Fibroblast of skin of left biceps (primary cell): ENCODE measurements around the gene KCNIP3.

Source experiments
- DNase-seq, 2 experiments: peaks; one replicate each; pipeline ENCODE4 v3.0.0-alpha.2; 2013; ENCODE audit warnings: low read depth in 2 of 2

The KCNIP3 gene

DNA sequence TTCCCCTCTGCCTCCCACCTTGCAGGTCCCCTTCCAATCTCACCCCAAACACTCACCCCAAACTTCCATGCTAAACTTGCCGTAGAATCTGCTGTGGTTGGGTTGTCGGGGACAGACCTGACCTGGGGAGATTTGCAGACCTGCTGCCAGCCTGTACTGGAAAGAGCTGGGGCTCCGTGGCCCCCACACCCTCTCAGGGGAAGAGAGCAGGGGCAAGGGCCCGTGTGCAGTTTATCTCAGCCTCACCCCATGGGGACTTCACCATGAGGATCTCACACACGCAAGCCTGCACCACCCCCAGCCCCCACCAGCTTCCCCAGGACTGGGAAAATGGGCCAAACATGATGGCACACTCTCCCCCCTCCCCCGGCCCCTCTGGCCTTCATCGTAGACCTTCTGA, 30.7 kb downstream of the KCNIP3 start:
- no peak for DNase-seq

DNA sequence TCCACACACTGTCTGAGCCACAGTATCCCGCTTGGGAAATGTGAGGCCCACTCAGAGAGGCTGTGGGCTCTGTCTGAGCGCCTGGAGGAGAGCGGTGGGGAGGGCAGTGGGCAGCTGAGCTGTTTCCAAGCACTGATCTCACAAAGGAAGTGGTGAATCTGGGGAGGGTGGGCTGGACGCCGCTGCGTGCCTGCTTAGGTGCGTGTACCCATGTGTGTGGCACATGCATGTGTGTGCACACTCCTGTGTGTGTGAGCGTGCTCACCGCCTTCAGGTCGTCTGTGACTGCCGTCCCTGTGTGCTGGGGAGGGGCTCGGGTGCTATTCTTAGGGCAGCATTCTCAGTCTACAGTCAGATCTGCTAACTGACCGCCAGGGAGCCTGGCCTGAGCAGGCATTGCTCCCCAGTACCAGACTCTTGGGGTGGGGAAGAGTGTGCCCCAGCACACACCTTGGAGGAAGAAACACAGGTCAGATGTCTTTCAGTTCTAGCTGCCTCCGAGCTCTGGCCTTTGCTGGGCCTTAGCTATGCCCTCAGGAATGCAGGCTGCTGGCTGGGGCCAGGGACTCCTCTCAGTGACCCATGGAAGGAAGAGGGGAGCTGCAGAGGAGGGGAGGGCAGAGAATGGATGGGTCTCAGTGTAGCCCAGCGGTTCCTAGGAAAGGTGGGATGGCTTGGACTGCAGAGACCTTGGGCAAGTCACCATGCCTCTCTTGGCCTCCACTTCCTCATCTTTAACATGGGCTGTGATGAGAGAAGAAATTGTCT, 31.4 kb downstream of the KCNIP3 start:
- DNase-seq = peak in 1 of 2 experiments; percentile 2

DNA sequence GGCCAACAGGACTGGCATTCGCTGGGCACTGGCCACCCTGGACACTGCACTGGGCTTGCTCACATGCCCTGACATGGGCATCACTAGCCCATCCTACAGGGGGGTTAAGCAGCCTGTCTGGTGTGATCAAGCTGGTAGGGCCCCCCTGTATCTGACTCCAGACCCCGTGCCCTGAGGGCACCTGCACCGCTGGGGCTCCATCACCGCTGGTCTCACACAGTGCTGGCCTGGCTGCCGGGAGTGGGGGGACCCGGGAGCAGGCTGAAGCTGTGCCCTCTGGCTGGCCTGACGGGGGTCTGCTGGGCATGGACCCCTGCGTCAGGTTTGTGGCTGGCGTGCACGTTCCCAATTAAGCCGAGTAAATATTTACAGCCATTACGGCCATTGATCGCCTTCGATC, 32.3 kb downstream of the KCNIP3 start:
- no peak for DNase-seq

DNA sequence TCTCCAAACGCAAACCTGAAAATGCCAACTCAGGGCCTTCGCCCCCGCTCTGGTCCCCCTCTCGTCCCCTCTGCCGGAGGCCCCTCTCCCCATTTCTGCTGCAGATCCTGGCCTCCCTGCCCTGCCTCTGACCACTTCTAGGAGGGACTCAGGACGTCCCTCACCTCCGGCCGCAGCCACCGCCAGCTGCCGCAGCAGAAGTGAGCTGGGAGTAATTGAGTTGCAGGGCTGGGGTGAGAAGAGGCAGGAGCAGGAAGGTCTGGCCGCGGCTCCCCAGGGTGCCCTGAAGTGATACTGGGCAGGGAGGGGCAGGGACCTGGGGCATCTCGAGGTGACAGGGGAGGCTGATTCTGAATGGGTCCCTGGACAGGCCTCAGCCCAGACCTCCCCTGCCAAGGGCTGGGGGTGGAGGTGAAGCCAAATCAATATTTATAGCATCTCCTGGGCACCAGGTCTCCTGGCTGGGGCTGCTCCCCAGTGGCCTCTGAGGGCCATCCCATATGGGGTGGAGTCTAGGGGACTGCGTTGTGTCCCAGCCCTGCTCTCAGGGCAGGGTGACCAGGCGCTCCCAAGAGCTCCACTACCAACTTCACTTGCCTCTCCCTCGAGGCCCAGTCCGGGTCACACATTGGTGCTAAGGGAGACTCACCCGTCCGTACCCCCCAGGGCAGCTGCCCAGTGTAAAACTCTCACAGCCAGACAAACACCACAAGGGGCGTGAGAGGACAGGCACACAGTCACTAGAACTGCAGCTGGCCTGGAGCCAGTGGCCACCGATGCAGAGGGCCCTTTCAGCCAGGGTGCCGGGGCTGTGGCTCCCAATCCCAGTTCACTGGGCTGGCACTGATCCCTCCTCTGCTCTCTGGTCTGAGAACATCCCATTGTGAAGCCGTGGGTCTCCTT, 33.0 kb downstream of the KCNIP3 start:
- no peak for DNase-seq

DNA sequence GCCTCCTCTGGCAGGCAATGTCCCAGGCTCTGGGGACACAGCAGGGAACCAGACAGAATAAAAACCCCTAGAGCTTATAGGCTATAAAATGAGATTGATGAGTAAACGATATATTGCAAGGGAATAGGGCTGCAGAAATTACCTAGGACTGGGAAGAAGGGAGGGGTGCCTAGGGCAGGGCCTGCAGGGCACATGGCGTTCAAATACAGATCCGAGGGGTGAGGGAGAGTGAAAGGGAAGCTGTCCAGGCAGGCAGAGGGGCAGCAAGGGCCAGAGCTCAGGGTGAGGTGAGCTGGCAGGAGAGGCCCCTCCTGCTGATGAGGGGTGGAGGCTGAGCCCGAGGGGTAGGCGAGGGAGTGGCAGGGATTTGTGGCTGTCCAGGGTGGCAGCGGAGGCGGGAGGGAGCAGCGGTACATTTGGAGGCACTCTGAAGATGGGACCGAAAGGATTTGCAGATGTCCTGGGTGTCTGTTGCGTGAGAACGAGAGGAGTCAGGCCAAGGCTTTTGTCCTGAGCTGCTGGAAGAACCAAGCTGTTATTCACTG, 33.7 kb downstream of the KCNIP3 start:
- DNase-seq = no peak

DNA sequence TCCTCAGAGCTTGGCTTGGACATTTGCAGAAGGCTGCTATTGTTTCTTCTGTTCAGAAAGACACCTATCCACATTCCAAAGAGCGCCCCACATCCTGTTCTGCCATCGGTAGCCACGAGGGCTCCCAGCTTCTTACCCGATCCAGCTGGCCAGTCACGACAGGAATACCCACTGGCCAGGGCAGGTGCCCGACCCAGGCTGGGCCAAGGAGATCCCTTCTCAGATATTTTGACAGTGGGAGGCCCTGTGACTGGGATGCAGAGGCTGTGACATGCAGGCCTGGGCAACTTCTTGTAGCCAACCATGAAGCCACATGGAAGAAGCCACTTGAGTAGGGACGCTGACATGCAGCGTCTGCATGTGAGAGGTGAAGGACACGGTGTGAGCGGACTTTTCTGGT, 34.5 kb downstream of the KCNIP3 start:
- DNase-seq = no peak

DNA sequence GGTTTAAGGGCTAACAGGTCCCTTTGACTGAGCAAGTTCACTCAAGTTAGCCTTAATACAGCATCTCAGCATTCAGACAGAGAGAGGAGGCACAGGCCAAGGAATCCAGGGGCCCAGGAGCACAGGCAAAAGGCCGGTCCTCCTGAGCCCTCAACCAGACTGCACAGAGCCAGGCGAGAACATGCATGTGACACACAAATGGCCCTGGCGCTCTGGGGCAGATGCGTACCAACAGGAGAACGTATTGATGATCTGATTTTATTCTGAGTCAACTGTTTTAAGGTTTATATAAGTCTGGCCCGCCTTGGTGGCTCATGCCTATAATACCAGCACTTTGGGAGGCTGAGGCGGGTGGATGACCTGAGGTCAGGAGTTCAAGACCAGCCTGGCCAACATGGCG, 34.9 kb downstream of the KCNIP3 start:
- no peak for DNase-seq

DNA sequence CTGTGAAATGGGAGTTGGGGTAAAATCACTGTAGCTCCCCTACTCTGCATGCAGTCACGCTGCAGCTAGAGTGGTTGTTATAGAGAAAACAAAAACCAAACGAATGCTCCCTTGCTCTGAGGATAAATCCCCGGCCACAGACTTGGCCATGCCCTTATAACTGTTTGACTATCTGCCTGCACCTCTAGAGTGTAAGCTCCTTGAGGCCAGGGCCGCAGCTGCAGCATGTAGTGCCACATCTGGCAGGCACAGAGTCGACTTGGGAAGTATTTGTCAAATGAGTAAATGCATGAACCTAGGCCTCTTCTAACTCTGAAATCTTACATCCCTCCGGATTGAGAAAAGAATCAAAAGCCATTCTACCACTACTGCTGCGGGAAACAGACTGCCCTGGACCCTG, 35.9 kb downstream of the KCNIP3 start:
- no peak for DNase-seq

DNA sequence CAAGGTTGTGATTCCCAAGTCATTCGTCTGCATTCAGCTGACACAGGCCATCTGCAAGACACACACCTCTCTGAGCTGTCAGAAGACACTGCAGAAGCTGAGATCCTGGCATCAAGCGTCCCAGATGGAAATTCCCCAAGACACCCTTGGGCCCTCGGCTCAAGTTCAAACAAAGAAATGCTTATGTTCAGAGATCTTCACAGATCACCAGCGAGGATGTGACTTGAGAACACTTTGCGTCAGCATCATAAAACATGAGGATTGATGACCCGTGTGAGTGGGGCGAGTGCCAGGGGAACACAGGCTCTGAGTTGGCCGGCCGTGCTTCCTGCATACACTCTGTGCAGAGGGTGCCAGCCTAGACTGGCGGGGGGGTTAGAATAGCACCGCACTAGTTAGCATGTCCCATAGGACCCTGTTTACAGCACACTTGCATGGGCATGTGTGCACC, 36.8 kb downstream of the KCNIP3 start:
- peak; percentile 72 to 77 for DNase-seq

DNA sequence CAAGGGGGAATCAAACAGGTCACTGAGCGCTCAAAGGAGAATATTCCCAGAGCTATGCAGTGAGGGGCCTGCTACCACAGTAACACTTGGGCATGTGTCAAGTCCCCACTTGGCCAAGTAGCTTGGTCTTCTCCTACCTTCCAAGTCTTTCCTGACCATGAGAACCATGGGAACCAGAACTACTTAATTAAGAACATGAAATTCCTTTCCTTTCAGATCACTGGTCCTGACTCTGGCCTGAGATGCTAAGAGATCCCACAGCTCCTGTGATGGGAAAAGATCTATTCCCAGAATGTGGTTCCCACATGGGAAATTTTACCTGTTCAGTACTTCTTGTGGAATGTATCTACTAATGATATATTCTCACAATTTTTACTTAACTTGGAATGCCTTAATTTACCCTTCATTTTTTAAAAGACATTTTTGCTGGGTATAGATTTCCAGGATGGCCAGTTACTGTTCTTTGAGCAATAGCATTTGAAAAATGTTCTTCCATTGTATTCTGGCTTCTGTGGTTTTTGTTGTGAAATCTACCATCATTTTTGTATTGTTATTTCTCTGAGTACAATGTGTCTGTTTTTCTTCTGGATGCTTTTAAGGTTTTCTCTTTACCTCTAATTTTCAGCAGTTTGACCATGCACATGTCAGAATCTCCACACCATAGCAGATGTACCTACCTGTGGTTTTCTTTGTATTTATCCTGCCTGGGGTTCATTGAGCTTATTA, 37.9 kb downstream of the KCNIP3 start:
- no peak for DNase-seq

DNA sequence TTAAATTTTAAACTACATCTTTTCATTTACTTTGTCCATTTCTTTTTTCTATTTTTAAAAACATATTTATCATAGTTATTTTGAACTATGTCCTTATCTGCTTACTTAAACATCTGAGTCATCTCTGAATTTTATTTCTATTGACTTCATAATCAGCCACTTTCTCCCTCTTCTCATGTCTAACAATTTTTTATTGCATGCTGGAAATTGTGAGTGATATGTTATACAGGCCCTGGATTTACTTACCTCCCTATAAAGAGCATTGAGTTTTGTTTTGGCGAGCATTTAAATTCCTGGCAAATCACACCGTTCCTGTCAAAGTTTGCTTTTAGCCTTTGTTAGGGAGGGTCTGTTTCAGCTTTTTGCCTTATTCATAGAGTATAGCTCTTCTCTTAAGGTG, 39.3 kb downstream of the KCNIP3 start:
- no peak for DNase-seq

DNA sequence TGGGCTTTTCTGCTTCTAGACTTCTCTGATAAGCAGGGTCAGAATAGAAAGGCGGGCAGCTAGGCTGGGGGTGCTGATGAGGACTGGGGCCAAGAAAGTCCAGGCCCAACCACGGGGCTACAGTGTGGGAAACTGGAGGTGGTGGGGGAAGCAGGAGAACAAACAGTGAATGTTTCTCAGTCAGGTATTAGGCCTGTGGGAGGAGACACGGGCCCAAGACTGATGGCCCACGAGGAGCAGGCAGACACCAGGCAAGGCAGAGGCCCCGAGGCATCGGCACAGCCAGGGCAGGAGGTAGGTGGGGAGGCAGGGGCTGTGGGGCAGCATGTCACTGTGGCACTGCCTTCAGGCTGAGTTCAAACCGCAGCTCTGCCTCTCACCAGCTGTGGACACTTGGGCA, 40.7 kb downstream of the KCNIP3 start:
- DNase-seq = no peak

DNA sequence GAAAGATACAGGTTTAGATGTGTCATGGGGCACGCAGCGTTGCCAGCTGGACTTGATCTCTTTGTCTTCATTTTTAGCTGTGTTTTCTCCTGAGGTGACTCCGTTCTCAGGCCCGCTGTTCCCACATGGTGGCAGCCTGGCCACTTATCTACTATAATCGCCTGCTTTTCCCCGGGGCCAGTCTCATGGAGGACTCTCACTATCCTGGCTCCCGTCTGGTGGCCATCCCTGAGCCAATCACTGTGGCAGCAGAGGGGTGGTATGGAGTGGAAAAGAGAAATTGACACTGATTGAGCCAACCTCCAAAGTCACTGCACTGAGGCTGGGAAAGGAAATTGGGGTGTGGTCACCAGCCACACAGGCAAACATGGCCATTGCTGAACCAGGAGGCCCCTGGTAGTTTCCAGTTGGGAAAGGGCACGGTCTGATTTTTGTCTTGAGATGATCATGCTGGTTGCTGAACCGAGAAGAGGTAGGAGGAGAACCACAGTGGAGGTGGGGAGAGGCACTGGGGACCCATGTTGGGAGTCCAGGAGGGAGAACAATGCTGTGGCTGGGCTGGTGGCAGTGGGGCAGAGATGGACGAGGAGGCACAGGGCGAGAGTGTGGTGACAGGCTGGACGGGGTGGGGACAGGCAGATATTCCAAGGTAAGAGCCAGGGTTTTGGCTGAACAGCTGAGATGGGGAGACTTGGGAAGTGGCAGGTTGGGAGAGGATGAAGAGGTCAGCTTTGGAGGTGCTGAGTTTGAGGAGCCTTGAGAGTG, 45.6 kb downstream of the KCNIP3 start:
- no peak for DNase-seq

DNA sequence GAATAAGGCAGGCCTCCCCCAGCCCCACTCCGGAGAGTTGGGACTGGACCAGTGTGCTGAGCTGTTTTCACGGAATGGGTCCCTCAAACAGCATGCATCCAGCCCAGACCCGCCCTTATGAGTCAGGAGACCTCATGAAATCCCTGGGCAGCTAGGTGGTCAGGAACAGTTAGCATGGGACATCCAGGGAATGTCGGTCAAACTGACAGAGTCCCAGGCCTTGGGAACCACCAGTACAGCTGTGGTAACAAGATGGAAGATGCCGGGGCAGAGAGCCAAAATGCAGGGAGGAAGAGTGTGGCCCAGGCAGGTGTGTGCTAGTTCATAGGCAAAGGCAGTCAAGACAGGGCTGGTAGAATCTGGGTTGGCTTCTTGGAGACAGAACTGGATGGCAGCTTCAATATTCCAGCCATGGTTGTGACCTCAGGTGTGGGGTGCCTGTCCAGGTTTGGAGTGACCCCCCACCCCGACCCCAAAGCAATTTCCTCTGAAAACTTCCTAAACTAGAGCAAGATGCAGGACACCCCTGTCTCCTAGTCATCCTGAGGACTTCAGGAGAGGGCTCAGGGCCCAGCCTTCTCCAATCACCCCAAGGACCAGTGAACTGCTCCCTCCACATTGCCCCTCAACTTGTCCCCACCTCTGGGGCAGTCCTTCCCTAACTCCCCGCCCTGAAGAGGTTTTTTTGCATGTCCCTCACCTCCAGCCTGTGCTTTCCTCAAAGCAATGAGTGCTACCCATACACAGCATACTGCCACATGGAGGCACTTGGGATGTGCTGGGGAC, 46.5 kb downstream of the KCNIP3 start:
- DNase-seq = no peak

DNA sequence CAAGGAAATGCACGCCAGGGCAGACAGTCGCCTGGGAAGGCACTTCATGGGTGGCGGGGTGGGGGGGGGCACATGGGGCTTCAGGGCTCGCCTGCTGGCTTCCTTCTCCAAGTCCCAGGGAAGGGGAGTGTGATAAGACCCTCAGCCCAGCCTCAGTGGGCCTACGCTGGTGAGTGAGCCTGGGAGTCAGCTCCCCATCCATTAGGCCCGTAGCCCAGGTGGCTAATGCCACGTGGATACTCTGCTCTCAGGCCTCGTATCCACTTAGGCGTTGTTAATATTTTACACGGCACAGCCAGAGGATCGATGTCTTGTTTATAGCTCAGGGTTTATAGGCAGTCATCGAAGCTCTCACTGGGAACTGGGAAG, 47.1 kb downstream of the KCNIP3 start:
- DNase-seq = no peak

DNA sequence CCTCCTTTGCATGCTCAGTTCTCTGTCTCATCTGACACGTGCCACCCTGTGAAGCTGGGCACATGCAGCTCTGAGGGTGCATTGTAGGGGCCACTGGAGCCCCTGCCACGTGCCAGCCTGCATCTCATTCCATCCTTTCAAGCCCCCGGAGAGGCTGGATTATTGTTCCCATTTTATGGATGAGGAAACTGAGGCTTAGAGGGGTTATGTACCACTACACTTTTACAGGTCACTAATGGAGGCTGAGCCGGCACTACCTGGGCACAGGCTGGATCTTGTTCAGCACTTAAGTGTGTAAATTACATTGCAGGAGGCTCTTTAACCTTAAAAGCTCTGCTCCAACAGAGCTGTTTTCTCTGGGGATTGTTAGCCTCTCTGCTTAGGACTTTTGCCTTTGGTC, 47.5 kb downstream of the KCNIP3 start:
- DNase-seq = no peak

DNA sequence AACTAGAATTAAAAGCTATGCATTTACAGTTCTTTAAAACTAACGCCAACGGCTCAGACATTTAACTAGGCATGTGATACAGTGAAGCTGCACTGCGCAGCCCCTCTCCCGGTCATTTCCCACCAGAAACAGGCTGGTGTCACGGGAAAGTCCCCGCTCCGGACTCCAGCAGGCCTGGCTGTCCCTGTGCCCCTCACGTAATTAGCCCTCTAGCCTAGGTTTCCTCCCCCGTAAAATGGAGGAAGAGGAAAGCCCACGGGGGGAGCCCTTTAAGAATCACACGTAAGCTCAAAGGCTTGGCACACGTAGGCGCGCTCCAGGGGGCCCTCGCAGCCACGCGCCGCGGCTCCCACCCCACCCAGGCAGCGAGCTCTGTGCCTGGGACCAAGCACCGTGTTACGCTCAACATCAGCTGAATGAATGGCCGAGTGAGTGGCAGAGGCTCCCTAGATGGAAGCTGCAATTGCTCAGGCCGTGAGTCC, 48.0 kb downstream of the KCNIP3 start:
- no peak for DNase-seq

DNA sequence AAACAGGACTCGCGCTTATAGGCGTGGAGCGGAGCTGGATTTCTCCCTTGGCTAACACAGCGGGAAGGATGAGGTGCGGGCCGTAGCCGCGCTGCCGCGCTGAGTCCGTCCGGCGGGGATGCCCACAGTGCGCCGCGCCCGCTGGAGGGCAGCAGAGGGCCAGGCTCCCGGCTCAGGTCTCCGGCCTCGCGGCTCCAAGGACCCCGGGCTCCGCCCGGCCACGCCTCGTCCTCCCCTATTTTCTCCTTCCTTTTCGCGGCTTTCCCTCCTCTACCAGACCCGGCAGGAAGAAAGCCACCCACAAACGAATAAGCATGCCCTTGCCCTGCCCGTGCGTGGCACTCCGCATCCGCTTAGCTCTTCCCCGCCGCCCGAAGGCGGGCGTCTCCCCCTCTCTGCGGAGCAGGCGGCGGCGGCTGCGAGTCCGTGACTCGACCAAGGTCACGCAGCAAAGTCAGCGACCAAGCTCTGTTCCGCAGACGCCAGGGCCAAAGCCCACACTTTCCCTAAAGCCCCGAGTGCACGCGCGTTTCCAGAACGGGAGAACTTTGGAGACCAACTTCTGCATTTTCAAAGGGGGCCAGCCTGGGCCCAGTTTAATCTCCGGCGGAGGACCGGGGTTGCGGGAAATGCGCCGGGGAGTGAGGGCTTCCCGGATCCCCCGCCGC, 48.5 kb downstream of the KCNIP3 start:
- peak in 1 of 2 experiments; percentile 39 for DNase-seq

DNA sequence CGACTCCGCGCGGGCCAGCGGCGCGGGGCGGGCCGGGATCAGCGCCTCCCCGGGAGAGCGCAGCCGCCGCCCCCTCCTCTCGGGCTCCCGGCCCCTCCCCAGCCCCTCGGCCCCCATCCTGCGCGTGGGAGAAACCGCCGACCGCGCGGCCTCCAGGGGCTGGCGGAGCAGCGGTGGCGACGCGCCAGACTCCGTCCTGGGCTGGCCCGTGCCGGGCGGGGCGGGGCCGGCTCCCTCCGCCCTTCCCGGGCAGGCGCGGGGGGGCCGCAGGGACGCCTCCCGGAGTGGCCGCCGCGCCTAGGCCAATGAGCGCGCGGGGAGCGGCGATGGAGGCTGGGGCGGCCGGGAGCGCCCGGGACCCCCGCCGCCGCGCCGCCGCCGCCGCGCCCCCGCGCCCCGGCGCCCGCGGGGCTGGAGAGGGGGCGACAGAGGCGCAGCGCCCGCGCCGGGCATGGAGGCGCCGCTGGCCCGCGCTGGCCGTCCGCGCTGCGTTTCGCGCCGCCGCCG, 49.1 kb downstream of the KCNIP3 start:
- peak in 1 of 2 experiments; percentile 35 for DNase-seq
